RWPE2 (cell line): ENCODE results near the gene TTF2.
A peak's percentile ranks its signal among the peaks of the same experiment; 100 is the strongest.

Experiments used
- ATAC-seq: fragments of 200-7000 bp; cut with Tn5 transposase; 3 replicates; pipeline ENCODE4 v1.9.1; 2021; ENCODE audit warnings: low read depth
- DNase-seq: peaks from one replicate; pipeline ENCODE4 v3.0.0-alpha.2; 2020; ENCODE audit warnings: low spot score
- H3K27ac ChIP-seq: fragments of 450-650 bp; 2 replicates; pipeline ENCODE4 v1.5.1; 2017; ENCODE audit warnings: mild to moderate bottlenecking; ENCODE audit not compliant: poor library complexity, severe bottlenecking
- H3K27me3 ChIP-seq: fragments of 250-450 bp; sonication (Bioruptor Pico); 2 replicates; pipeline ENCODE4 v1.5.1; 2021; ENCODE audit warnings: mild to moderate bottlenecking, moderate library complexity; ENCODE audit not compliant: insufficient read depth, poor library complexity, severe bottlenecking
- H3K36me3 ChIP-seq: fragments of 250-450 bp; sonication (Bioruptor Pico); 2 replicates; pipeline ENCODE4 v1.5.1; 2020; ENCODE audit warnings: low read depth, mild to moderate bottlenecking, moderate library complexity
- H3K4me1 ChIP-seq: fragments of 250-450 bp; sonication (Bioruptor Pico); 2 replicates; pipeline ENCODE4 v1.5.1; 2021; ENCODE audit warnings: mild to moderate bottlenecking, moderate library complexity; ENCODE audit not compliant: insufficient read depth, poor library complexity, severe bottlenecking
- H3K4me3 ChIP-seq: fragments of 250-450 bp; sonication (Bioruptor Pico); 2 replicates; pipeline ENCODE4 v1.5.1; 2021; ENCODE audit warnings: mild to moderate bottlenecking, moderate library complexity; ENCODE audit not compliant: severe bottlenecking
- H3K9me3 ChIP-seq: fragments of 250-450 bp; sonication (Bioruptor Pico); 2 replicates; pipeline ENCODE4 v1.5.1; 2021; ENCODE audit warnings: mild to moderate bottlenecking, moderate library complexity; ENCODE audit not compliant: severe bottlenecking
- CTCF ChIP-seq: fragments of 450-650 bp; IDR thresholded peaks from one replicate; pipeline ENCODE4 v1.5.1; 2017; ENCODE audit warnings: mild to moderate bottlenecking, moderate library complexity; ENCODE audit not compliant: poor library complexity, severe bottlenecking

The TTF2 gene

DNA sequence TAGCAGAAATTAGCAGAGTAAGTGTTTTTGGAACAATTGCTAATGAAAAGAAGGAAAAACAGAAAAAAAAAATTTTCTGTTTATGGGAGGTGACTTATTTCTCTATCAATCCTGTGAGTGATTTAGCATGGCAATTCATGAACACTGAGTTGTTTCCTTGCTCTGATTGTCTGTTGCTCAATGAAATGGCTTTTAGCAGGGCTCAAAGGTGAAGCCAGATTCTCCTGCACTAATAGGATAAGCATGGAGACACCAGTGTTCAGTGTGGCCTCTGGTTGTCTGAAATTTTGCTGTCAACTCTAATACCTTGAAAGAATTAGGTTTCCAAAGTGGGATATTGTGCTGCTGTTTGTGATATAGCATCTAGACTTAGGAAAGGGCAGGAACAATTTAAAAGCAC is 45.6 kb downstream of the TTF2 start:
- H3K36me3 ChIP-seq, result peaks cover 21% of the 10 kb centered on the region
- no peak for TF ChIP-seq CTCF
- no peaks in the 10 kb centered on the region for H3K9me3 ChIP-seq
- no peak for ATAC-seq
- no peak overlapping the region for H3K4me3 ChIP-seq
- no peaks in the 10 kb centered on the region for H3K27me3 ChIP-seq
- no peak overlapping the region for H3K27ac ChIP-seq
- DNase-seq, result no peak
- H3K4me1 ChIP-seq, result peaks cover 8% of the 10 kb centered on the region

GRCh38 chr1:117106478-117106877 is 46.4 kb downstream of the TTF2 start:
- H3K36me3 ChIP-seq, result peaks cover 21% of the 10 kb centered on the region
- H3K27ac ChIP-seq, result no peak overlapping the region
- H3K4me1 ChIP-seq, result peaks cover 14% of the 10 kb centered on the region
- no peak for DNase-seq
- H3K4me3 ChIP-seq, result no peak overlapping the region
- ATAC-seq, result peak; percentile 11; the same call in 1 of the 3 replicates
- no peaks in the 10 kb centered on the region for H3K9me3 ChIP-seq
- TF ChIP-seq CTCF, result no peak
- no peaks in the 10 kb centered on the region for H3K27me3 ChIP-seq

GRCh38 chr1:117107364-117107763 is 47.2 kb downstream of the TTF2 start:
- H3K4me1 ChIP-seq, result peaks cover 14% of the 10 kb centered on the region
- no peaks in the 10 kb centered on the region for H3K27me3 ChIP-seq
- H3K36me3 ChIP-seq, result peaks cover 19% of the 10 kb centered on the region
- ATAC-seq (no peak), DNase-seq (no peak)
- H3K4me3 ChIP-seq, result no peak overlapping the region
- no peaks in the 10 kb centered on the region for H3K9me3 ChIP-seq
- TF ChIP-seq CTCF, result no peak
- no peak overlapping the region for H3K27ac ChIP-seq

DNA sequence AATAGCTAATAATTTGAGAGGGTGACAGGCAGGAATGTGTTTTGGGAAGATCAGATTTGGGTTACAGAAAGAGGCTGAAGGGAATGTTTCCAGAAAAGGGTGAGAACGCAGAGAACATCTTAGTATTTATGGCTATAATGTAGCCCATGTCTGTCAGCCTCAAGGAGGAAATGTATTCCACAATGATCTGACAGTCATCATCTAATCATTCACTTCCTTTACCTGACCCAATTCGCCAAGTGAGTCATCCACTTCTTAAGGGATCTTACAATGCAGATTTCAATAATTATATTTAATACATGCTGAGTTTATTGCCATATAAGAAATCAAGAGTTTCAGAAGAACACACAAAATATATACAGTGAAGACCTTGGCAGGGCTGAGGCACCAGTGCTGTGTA is 50.6 kb downstream of the TTF2 start:
- TF ChIP-seq CTCF, result no peak
- Histone ChIP-seq H3K9me3 (no peaks in the 10 kb centered on the region), H3K4me1 (peaks cover 14% of the 10 kb centered on the region), H3K27me3 (no peaks in the 10 kb centered on the region), H3K36me3 (peaks cover 23% of the 10 kb centered on the region), H3K4me3 (no peak overlapping the region), H3K27ac (peak overlapping the region; percentile 93)
- DNase-seq (no peak), ATAC-seq (peak; percentile 96)

DNA sequence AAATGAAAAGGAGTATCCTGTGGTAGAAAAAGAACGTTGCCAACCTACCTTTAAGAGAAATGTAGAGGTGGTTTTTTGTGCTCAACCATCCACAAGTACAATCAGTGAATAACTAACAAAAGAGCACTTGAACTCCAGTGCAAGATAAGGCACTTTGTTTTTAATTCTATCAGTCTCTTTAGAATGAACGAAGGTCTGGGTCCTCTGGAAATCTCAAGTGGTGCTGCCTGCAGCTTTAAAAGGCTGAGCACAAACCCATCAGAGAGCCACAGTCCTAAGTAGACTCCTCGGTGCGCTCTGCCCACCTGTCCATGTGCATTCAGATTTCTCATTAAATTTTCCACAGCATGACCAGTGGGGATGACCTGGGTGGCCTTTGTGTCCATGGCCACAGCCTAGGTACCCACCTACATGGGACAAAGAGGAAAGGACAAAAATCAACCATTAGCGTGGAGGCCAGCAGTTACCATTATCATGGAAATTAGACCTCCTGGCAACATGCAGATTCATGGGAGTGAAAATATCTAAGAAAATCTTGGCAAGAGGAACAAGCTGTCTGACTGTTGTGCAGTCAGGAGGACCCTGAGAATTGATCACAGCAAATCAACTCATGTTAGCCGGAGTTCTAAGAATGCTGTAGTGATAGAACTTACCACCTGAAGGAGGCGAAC is 52.1 kb downstream of the TTF2 start:
- H3K27ac ChIP-seq, result peak overlapping the region; percentile 93
- ATAC-seq (no peak), DNase-seq (no peak)
- no peaks in the 10 kb centered on the region for H3K27me3 ChIP-seq
- no peaks in the 10 kb centered on the region for H3K9me3 ChIP-seq
- H3K4me3 ChIP-seq, result no peak overlapping the region
- TF ChIP-seq CTCF, result no peak
- peaks cover 23% of the 10 kb centered on the region for H3K36me3 ChIP-seq
- peaks cover 14% of the 10 kb centered on the region for H3K4me1 ChIP-seq
